Spleen (tissue), 11 donors: ENCODE measurements around the gene C16orf92. TPM values are rescaled to one million over a fixed set of nuclear protein-coding genes. Genes with fewer than 3 reads are reported as not detected.

Source experiments
- DNase-seq: peaks from one replicate; pipeline ENCODE4 v3.0.0-alpha.2; 2020
- H3K27ac ChIP-seq, 8 donors: fragments of 200-600 bp; sonication (generic) in 7 of 8; 1 replicate in 4 of 8; 2 replicates in 4 of 8; pipeline versions ENCODE4 v1.5.0 to v1.8.0; 2016 to 2021; ENCODE audit warnings: inconsistent platforms in 4 of 8, mild to moderate bottlenecking in 4 of 8, moderate library complexity in 1 of 8
- H3K27me3 ChIP-seq, 7 donors: fragments of 200-600 bp; sonication (generic) in 6 of 7; replicated peaks in 1 of 7; 1 replicate in 4 of 7; 2 replicates in 3 of 7; pipeline versions ENCODE4 v1.5.0 to v1.8.0; 2016 to 2021; ENCODE audit warnings: inconsistent platforms in 3 of 7, mild to moderate bottlenecking in 1 of 7
- H3K36me3 ChIP-seq, 6 donors: fragments of 200-600 bp; sonication (generic) in 5 of 6; 1 replicate in 4 of 6; 2 replicates in 2 of 6; pipeline versions ENCODE4 v1.5.0 to v1.8.0; 2016 to 2021; ENCODE audit warnings: inconsistent platforms in 2 of 6
- H3K4me1 ChIP-seq, 6 donors: fragments of 200-600 bp; sonication (generic) in 5 of 6; 1 replicate in 3 of 6; 2 replicates in 3 of 6; pipeline versions ENCODE4 v1.5.0 to v1.8.0; 2016 to 2021; ENCODE audit warnings: inconsistent platforms in 3 of 6
- H3K4me3 ChIP-seq, 8 donors: fragments of 200-600 bp; sonication (generic) in 7 of 8; 1 replicate in 4 of 8; 2 replicates in 4 of 8; pipeline versions ENCODE4 v1.5.0 to v1.8.0; 2016 to 2021; ENCODE audit warnings: inconsistent platforms in 4 of 8, mild to moderate bottlenecking in 4 of 8, moderate library complexity in 2 of 8
- H3K9me3 ChIP-seq, 8 donors: fragments of 200-600 bp; sonication (generic) in 7 of 8; 1 replicate in 4 of 8; 2 replicates in 4 of 8; pipeline versions ENCODE4 v1.5.0 to v1.8.0; 2016 to 2021; ENCODE audit warnings: inconsistent platforms in 4 of 8
- CTCF ChIP-seq, 11 experiments: fragments of 200-600 bp in 7 of 11; fragments of 450-650 bp in 4 of 11; sonication (generic) in 4 of 11; IDR thresholded peaks in 8 of 11; conservative IDR thresholded peaks in 3 of 11; 1 replicate in 7 of 11; 2 replicates in 4 of 11; pipeline versions ENCODE4 v1.4.0 to v1.8.0; 2016 to 2021; ENCODE audit warnings: antibody characterized with exemption in 11 of 11, inconsistent platforms in 4 of 11, mild to moderate bottlenecking in 1 of 11
- POLR2A ChIP-seq, 3 donors: fragments of 450-650 bp; IDR thresholded peaks; one replicate each; pipeline ENCODE4 v1.5.1; 2017; ENCODE audit warnings: antibody characterized with exemption in 3 of 3, mild to moderate bottlenecking in 1 of 3
- POLR2AphosphoS5 ChIP-seq, 3 donors: sonication (generic); formaldehyde crosslinking; IDR thresholded peaks; one replicate each; pipeline ENCODE4 v1.5.1; 2017; ENCODE audit warnings: antibody characterized with exemption in 3 of 3
- WGBS, 5 donors: extraction: QIAGEN DNeasy Blood & Tissue Kit in 3 of 5; methylation state at CpG; one replicate each; pipeline versions ENCODE4 v1.1.5 to v1.1.7; 2013 to 2018; 5-methylcytosine and 5-hydroxymethylcytosine counted together
- intact Hi-C: fragments of 100-400 bp; cut with DNase I; formaldehyde crosslinking; loops from one replicate; pipeline ENCODE4 v1.15.0; 2023; ENCODE audit warnings: low total_unique reads
- polyA plus RNA-seq, 3 donors: library from polyadenylated mRNA; stranded (reverse); fragments of 200-250 nt; gene quantifications; one replicate each; pipeline ENCODE4 v1.2.1, GENCODE V29; 2013
- total RNA-seq, 7 donors: library from RNA; depleted of rRNA in 3 of 7; stranded (reverse); fragments of >200 nt in 3 of 7; fragmentation: NEBNext Ultra II Directional in 4 of 7; extraction: Animal tissue kit (Norgen Biotek cat#: 25700) in 4 of 7; gene quantifications; one replicate each; pipeline versions ENCODE4 v1.1.0 to v1.2.1, GENCODE V29; 2016 to 2021
- donor health status: healthy with polysubstance abuse.
- donor health status: DM: no; HTN: no; CAD: no; lungs with moderate emphysema.
- donor health status: DM: no; HTN: no; CAD: no.
- donor health status: Bipolar disorder and iron deficiency.
- donor health status: healthy.
- donor health status: DM: no; HTN: no; CAD: no.
- donor health status: DM: yes; HTN: yes; CAD: no.

Gene C16orf92
- total and polyA plus RNA-seq, 10 donors, result not detected

GRCh38 chr16:30000735-30001631, 22.0 kb upstream of the C16orf92 start:
- intact Hi-C loops, result loop anchor here (5.0 kb wide), 1 partner anchor 39 kb away; the partner anchor contains the start of gene TMEM219
- no peak overlapping the region for H3K27ac ChIP-seq
- peaks cover 8 to 40% (median 28%) of the 10 kb centered on the region in 6 donors for H3K4me1 ChIP-seq
- DNase-seq, result peak; percentile 71
- 89 to 93% (median 89%) methylated on average over 29 to 33 of the region's 33 CpGs for WGBS, 5 donors
- H3K36me3 ChIP-seq, result peaks cover 0 to 87% (median 20%) of the 10 kb centered on the region in 6 donors
- H3K9me3 ChIP-seq, result no peaks in the 10 kb centered on the region
- TF ChIP-seq POLR2AphosphoS5 (IDR thresholded peaks at IDR 0.05) (peak in 1 of 3 donors; percentile 16), POLR2A (IDR thresholded peaks at IDR 0.05) (no peak)
- H3K27me3 ChIP-seq, result no peaks in the 10 kb centered on the region
- no peak overlapping the region for H3K4me3 ChIP-seq

GRCh38 chr16:30002614-30003346, 20.2 kb upstream of the C16orf92 start:
- intact Hi-C loops, result loop anchor here (5.0 kb wide), 1 partner anchor 40 kb away; the partner anchor contains the start of gene TMEM219
- 85 to 93% (median 90%) methylated on average over 19 of the region's 19 CpGs for WGBS, 5 donors
- no peak overlapping the region for H3K27ac ChIP-seq
- no peak for TF ChIP-seq CTCF (IDR thresholded peaks at IDR 0.05 in 8 of 11, conservative IDR thresholded peaks at IDR 0.05 in 3 of 11)
- TF ChIP-seq POLR2AphosphoS5 (IDR thresholded peaks at IDR 0.05), result peak in 1 of 3 donors; percentile 28
- DNase-seq, result peak; percentile 65
- H3K27me3 ChIP-seq, result no peaks in the 10 kb centered on the region
- no peaks in the 10 kb centered on the region for H3K9me3 ChIP-seq
- peaks cover 0 to 85% (median 20%) of the 10 kb centered on the region in 6 donors for H3K36me3 ChIP-seq
- H3K4me1 ChIP-seq, result peaks cover 0 to 25% (median 14%) of the 10 kb centered on the region in 6 donors
- H3K4me3 ChIP-seq, result no peak overlapping the region

- WGBS, 5 donors, result 79 to 90% (median 87%) methylated on average over 15 to 17 of the region's 17 CpGs
- Histone ChIP-seq H3K27ac (no peak overlapping the region), H3K4me1 (peaks cover 0 to 19% (median 12%) of the 10 kb centered on the region in 6 donors), H3K27me3 (peaks cover 0 to 8% (median 0%) of the 10 kb centered on the region in 7 donors), H3K36me3 (peaks cover 0 to 74% (median 20%) of the 10 kb centered on the region in 6 donors), H3K9me3 (no peaks in the 10 kb centered on the region), H3K4me3 (no peak overlapping the region)
- TF ChIP-seq POLR2AphosphoS5 (IDR thresholded peaks at IDR 0.05) (no peak), CTCF (IDR thresholded peaks at IDR 0.05 in 8 of 11, conservative IDR thresholded peaks at IDR 0.05 in 3 of 11) (no peak), POLR2A (IDR thresholded peaks at IDR 0.05) (no peak)
- intact Hi-C loops, result loop anchor here (5.0 kb wide), 1 partner anchor 42 kb away; the partner anchor contains the start of gene TMEM219
- peak; percentile 58 for DNase-seq
Observed at GRCh38 chr16:30003670-30004423, 19.2 kb upstream of the C16orf92 start.

DNA sequence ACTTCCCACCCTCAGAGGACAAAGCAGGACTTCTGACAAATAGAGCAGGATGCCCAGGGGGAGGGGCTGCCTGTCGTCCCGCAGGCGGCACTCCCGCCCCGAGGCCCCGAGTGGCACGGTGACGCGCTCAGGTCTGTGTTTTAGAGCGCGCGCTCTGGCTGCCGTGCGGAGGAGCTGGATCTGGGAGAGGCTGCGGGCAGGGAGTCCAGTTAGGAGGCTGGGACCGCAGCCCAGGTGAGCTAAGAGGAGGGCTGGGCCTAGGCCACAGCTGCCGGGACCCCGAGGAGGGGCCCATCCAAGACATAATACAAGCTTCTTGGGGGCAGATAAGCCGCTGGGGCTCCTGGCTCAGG, 18.6 kb upstream of the C16orf92 start:
- H3K36me3 ChIP-seq, result peaks cover 0 to 70% (median 20%) of the 10 kb centered on the region in 6 donors
- no peak overlapping the region for H3K4me3 ChIP-seq
- H3K9me3 ChIP-seq, result no peaks in the 10 kb centered on the region
- no peak overlapping the region for H3K27ac ChIP-seq
- 62 to 76% (median 72%) methylated on average over 11 to 19 of the region's 19 CpGs for WGBS, 5 donors
- peaks cover 0 to 14% (median 4%) of the 10 kb centered on the region in 7 donors for H3K27me3 ChIP-seq
- TF ChIP-seq POLR2A (IDR thresholded peaks at IDR 0.05) (no peak), POLR2AphosphoS5 (IDR thresholded peaks at IDR 0.05) (peak in 1 of 3 donors; percentile 56), CTCF (IDR thresholded peaks at IDR 0.05 in 8 of 11, conservative IDR thresholded peaks at IDR 0.05 in 3 of 11) (no peak)
- DNase-seq, result peak; percentile 70
- H3K4me1 ChIP-seq, result peaks cover 0 to 19% (median 12%) of the 10 kb centered on the region in 6 donors
- intact Hi-C loops, result loop anchor here (5.0 kb wide), 1 partner anchor 42 kb away; the partner anchor contains the start of gene TMEM219
